Adrenal gland (tissue), 12 donors: ENCODE measurements around the gene USP27X. TPM values are rescaled to one million over a fixed set of nuclear protein-coding genes. Genes with fewer than 3 reads are reported as not detected.

Experiments
- DNase-seq, 7 donors: peaks; one replicate each; pipeline ENCODE4 v3.0.0-alpha.2; 2019 to 2020
- H3K27ac ChIP-seq, 5 donors: fragments of 200-600 bp; sonication (generic) in 4 of 5; 1 replicate in 3 of 5; 2 replicates in 2 of 5; pipeline versions ENCODE4 v1.5.1 to v1.8.0; 2016 to 2020; ENCODE audit warnings: mild to moderate bottlenecking in 1 of 5
- H3K27me3 ChIP-seq: fragments of 200-600 bp; 2 replicates; pipeline ENCODE4 v1.8.0; 2021
- H3K36me3 ChIP-seq, 2 donors: fragments of 200-600 bp; replicated peaks in 1 of 2; 1 replicate in 1 of 2; 2 replicates in 1 of 2; pipeline versions ENCODE4 v1.5.1 to v1.8.0; 2018 to 2022
- H3K4me1 ChIP-seq, 2 donors: fragments of 200-600 bp; replicated peaks in 1 of 2; 1 replicate in 1 of 2; 2 replicates in 1 of 2; pipeline versions ENCODE4 v1.5.1 to v1.8.0; 2018 to 2021
- H3K4me3 ChIP-seq, 4 donors: fragments of 200-600 bp; sonication (generic) in 3 of 4; one replicate each; pipeline ENCODE4 v1.5.1; 2016 to 2018
- H3K9me3 ChIP-seq, 3 donors: fragments of 200-600 bp; sonication (generic) in 1 of 3; replicated peaks in 1 of 3; 1 replicate in 2 of 3; 2 replicates in 1 of 3; pipeline versions ENCODE4 v1.5.1 to v1.8.0; 2016 to 2021
- CTCF ChIP-seq, 6 experiments: fragments of 450-650 bp in 4 of 6; fragments of 200-600 bp in 2 of 6; sonication (generic) in 1 of 6; IDR thresholded peaks; 1 replicate in 5 of 6; 2 replicates in 1 of 6; pipeline versions ENCODE4 v1.5.1 to v1.8.0; 2016 to 2021; ENCODE audit warnings: antibody characterized with exemption in 6 of 6, mild to moderate bottlenecking in 2 of 6, moderate library complexity in 1 of 6
- POLR2A ChIP-seq, 2 donors: fragments of 450-650 bp; IDR thresholded peaks; one replicate each; pipeline ENCODE4 v1.6.1; 2017; ENCODE audit warnings: antibody characterized with exemption in 2 of 2, mild to moderate bottlenecking in 2 of 2, moderate library complexity in 1 of 2
- WGBS, 4 donors: extraction: QIAGEN DNeasy Blood & Tissue Kit in 2 of 4; methylation state at CpG; one replicate each; pipeline versions ENCODE4 v1.1.5 to v1.1.7; 2013 to 2017; 5-methylcytosine and 5-hydroxymethylcytosine counted together
- intact Hi-C, 2 donors: fragments of 100-400 bp; cut with DNase I; formaldehyde crosslinking; loops; one replicate each; pipeline versions ENCODE4 v1.14.1 to v1.15.0; 2022 to 2023
- polyA plus RNA-seq, 3 donors: library from polyadenylated mRNA; stranded (reverse); fragments of 200-250 nt in 2 of 3; fragments of 350-450 nt in 1 of 3; fragmentation: Illumina TruSeq in 1 of 3; extraction: RNeasy Lipid Tissue Mini Kit (QIAGEN cat#74804) in 1 of 3; gene quantifications; one replicate each; pipeline ENCODE4 v1.2.3, GENCODE V29; 2013 to 2014
- total RNA-seq, 9 donors: library from RNA; depleted of rRNA in 4 of 9; stranded (reverse); fragments of >200 nt in 4 of 9; fragments of 120-200 nt in 1 of 9; fragmentation: NEBNext Ultra II Directional in 1 of 9; extraction: Animal tissue kit (Norgen Biotek cat#: 25700) in 1 of 9; gene quantifications; one replicate each; pipeline versions ENCODE4 v1.1.0 to v1.2.4, GENCODE V29; 2013 to 2023
- donor health status: healthy with polysubstance abuse.
- donor health status: Bipolar disorder and iron deficiency.
- donor health status: DM: yes; HTN: yes; CAD: no.
- donor health status: DM: no; HTN: no; CAD: no.
- donor health status: DM: no; HTN: no; CAD: no.
- donor health status: DM: yes; HTN: yes; CAD: no.

Gene USP27X
- total and polyA plus RNA-seq, 12 donors = 1.6 to 8.5 (median 3.5) TPM

GRCh38 chrX:49880668-49881067, 1.4 kb downstream of the USP27X start:
- Histone ChIP-seq H3K9me3 (no peaks in the 10 kb centered on the region), H3K27ac (no peak overlapping the region), H3K36me3 (no peaks in the 10 kb centered on the region), H3K4me3 (no peak overlapping the region), H3K27me3 (peaks cover 10% of the 10 kb centered on the region), H3K4me1 (peaks cover 0 to 4% of the 10 kb centered on the region in 2 donors)
- intact Hi-C loops = no loop called here
- TF ChIP-seq CTCF (IDR thresholded peaks at IDR 0.05) (no peak), POLR2A (IDR thresholded peaks at IDR 0.05) (no peak)
- 80 to 98% (median 85%) methylated on average over 1 to 12 of the region's 12 CpGs for WGBS, 4 donors
- DNase-seq = no peak

- Histone ChIP-seq H3K27me3 (peaks cover 5% of the 10 kb centered on the region), H3K4me1 (no peaks in the 10 kb centered on the region), H3K9me3 (no peaks in the 10 kb centered on the region), H3K27ac (no peak overlapping the region), H3K36me3 (no peaks in the 10 kb centered on the region), H3K4me3 (no peak overlapping the region)
- TF ChIP-seq CTCF (IDR thresholded peaks at IDR 0.05) (peak; percentile 33 to 69 (median 58)), POLR2A (IDR thresholded peaks at IDR 0.05) (no peak)
- intact Hi-C loops = no loop called here
- 35 to 58% (median 46%) methylated on average over 3 to 7 of the region's 7 CpGs for WGBS, 4 donors
- DNase-seq = peak; percentile 46 to 76 (median 69)
These were observed 5.1 kb downstream of the USP27X start for GRCh38 chrX:49884290-49884862.

- no peak for TF ChIP-seq CTCF (IDR thresholded peaks at IDR 0.05)
- TF ChIP-seq POLR2A (IDR thresholded peaks at IDR 0.05) = no peak
- DNase-seq = no peak
- no peak overlapping the region for H3K27ac ChIP-seq
- 66 to 82% (median 73%) methylated on average over 3 to 4 of the region's 4 CpGs for WGBS, 4 donors
- no peaks in the 10 kb centered on the region for H3K36me3 ChIP-seq
- H3K4me3 ChIP-seq = no peak overlapping the region
- H3K27me3 ChIP-seq = peaks cover 2% of the 10 kb centered on the region
- intact Hi-C loops = no loop called here
- H3K9me3 ChIP-seq = no peaks in the 10 kb centered on the region
- no peaks in the 10 kb centered on the region for H3K4me1 ChIP-seq
These were observed 13.3 kb downstream of the USP27X start for GRCh38 chrX:49892542-49892941.

- Histone ChIP-seq H3K27ac (no peak overlapping the region), H3K4me3 (no peak overlapping the region), H3K27me3 (peaks cover 35% of the 10 kb centered on the region), H3K36me3 (no peaks in the 10 kb centered on the region), H3K4me1 (no peaks in the 10 kb centered on the region), H3K9me3 (no peaks in the 10 kb centered on the region)
- DNase-seq = no peak
- intact Hi-C loops = no loop called here
- TF ChIP-seq CTCF (IDR thresholded peaks at IDR 0.05) (no peak), POLR2A (IDR thresholded peaks at IDR 0.05) (no peak)
- whole genome bisulfite sequencing, 4 donors = 64 to 75% (median 69%) methylated on average over 4 of the region's 4 CpGs
These were observed 17.7 kb downstream of the USP27X start for GRCh38 chrX:49896951-49897350.
